Left lung (tissue), 10 donors: ENCODE results near the gene LEMD1. TPM values are rescaled to one million over a fixed set of nuclear protein-coding genes. Genes with fewer than 3 reads are reported as not detected.

Experiments
- ATAC-seq: fragments of 200-7000 bp; cut with Tn5 transposase; one replicate; pipeline ENCODE4 v1.9.1; 2020; ENCODE audit warnings: moderate library complexity
- DNase-seq, 4 donors: peaks; one replicate each; pipeline ENCODE4 v3.0.0-alpha.2; 2013 to 2020
- H3K27ac ChIP-seq, 2 donors: fragments of 200-600 bp; sonication (generic) in 1 of 2; one replicate each; pipeline versions ENCODE4 v1.5.0 to v1.8.0; 2020 to 2021
- H3K27me3 ChIP-seq, 2 donors: fragments of 200-600 bp; sonication (generic) in 1 of 2; one replicate each; pipeline versions ENCODE4 v1.5.0 to v1.8.0; 2020 to 2021
- H3K36me3 ChIP-seq, 2 donors: fragments of 200-600 bp; sonication (generic) in 1 of 2; one replicate each; pipeline versions ENCODE4 v1.5.0 to v1.8.0; 2020 to 2021
- H3K4me1 ChIP-seq, 2 donors: fragments of 200-600 bp; one replicate each; pipeline ENCODE4 v1.8.0; 2021
- H3K4me3 ChIP-seq, 2 donors: fragments of 200-600 bp; sonication (generic) in 1 of 2; one replicate each; pipeline versions ENCODE4 v1.5.0 to v1.8.0; 2020 to 2021; ENCODE audit warnings: mild to moderate bottlenecking in 1 of 2
- H3K9me3 ChIP-seq, 2 donors: fragments of 200-600 bp; sonication (generic) in 1 of 2; one replicate each; pipeline versions ENCODE4 v1.5.0 to v1.8.0; 2020 to 2021
- intact Hi-C, 2 donors: fragments of 100-400 bp; cut with DNase I; formaldehyde crosslinking; loops; one replicate each; pipeline versions ENCODE4 v1.11.2 to v1.14.2; 2022
- polyA plus RNA-seq, 6 donors: library from polyadenylated mRNA; unstranded; fragments of 120-200 nt; gene quantifications; one replicate each; pipeline ENCODE4 v1.2.1, GENCODE V29; 2013; ENCODE audit not compliant: insufficient read length in 6 of 6
- total RNA-seq, 2 donors: library from RNA; stranded (reverse); fragmentation: NEBNext Ultra II Directional; extraction: Animal tissue kit (Norgen Biotek cat#: 25700); gene quantifications; one replicate each; pipeline ENCODE4 v1.2.1, GENCODE V29; 2021
- TF ChIP-seq, protein P1 (sequence below), 2 donors: fragments of 200-600 bp; sonication (generic) in 1 of 2; IDR thresholded peaks; one replicate each; pipeline versions ENCODE4 v1.5.0 to v1.8.0; 2021; ENCODE audit warnings: antibody characterized with exemption in 2 of 2
- donor health status: DM: no; HTN: yes; CAD: no.
- donor health status: DM: no; HTN: no; CAD: no.

Gene LEMD1
- total and polyA plus RNA-seq, 8 donors: 2.1 to 4.4 (median 3.5) TPM

DNA sequence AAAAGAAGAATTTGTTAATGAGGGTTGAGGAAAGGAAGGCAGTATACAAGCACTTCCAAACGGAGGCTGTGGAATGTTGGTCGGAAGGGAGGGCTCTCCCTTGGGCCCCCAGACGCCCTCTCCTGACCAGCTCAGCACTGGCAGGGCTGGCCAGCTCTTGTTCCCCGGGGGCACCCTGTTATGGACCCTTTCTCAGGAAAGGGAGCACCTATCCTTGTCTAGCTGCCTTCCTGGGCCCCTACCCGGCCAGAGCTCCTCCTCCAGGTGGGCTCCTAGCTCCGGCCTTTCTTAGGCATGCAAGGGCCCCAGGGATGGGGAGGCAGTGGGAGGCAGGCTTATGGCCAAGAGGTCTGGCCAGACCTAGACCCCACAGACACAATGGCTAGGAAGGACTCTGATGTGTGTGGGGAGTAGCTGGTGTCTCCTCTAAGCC is 33.1 kb upstream of the LEMD1 start:
- no peak for DNase-seq
- H3K4me3 ChIP-seq: no peak overlapping the region
- no peaks in the 10 kb centered on the region for H3K36me3 ChIP-seq
- TF ChIP-seq, protein P1, sequence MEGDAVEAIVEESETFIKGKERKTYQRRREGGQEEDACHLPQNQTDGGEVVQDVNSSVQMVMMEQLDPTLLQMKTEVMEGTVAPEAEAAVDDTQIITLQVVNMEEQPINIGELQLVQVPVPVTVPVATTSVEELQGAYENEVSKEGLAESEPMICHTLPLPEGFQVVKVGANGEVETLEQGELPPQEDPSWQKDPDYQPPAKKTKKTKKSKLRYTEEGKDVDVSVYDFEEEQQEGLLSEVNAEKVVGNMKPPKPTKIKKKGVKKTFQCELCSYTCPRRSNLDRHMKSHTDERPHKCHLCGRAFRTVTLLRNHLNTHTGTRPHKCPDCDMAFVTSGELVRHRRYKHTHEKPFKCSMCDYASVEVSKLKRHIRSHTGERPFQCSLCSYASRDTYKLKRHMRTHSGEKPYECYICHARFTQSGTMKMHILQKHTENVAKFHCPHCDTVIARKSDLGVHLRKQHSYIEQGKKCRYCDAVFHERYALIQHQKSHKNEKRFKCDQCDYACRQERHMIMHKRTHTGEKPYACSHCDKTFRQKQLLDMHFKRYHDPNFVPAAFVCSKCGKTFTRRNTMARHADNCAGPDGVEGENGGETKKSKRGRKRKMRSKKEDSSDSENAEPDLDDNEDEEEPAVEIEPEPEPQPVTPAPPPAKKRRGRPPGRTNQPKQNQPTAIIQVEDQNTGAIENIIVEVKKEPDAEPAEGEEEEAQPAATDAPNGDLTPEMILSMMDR (IDR thresholded peaks at IDR 0.05): no peak
- peaks cover 13 to 21% of the 10 kb centered on the region in 2 donors for H3K4me1 ChIP-seq
- H3K27me3 ChIP-seq: peaks cover 53 to 99% of the 10 kb centered on the region in 2 donors
- intact Hi-C loops: no loop called here
- no peaks in the 10 kb centered on the region for H3K9me3 ChIP-seq
- no peak for ATAC-seq
- H3K27ac ChIP-seq: no peak overlapping the region

DNA sequence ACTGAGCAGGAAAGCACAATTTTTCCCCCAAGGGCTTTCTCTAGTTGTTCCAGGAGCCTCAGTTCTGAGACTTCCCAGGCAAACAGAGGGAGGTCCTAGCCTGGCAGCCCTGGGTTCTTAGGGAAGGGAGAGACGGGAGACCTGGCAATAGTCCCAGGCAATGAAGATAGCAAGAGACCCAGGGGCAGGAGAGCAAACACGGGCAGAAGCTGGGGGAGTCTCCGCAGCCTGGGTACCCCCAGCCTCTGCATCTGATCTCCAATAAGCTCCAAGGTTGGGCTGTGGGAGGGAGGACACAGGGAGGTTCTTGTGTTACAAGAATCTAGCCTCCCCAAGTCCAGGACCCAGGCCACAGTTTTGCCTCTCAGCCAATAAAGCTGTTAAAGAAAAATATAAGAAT is 31.6 kb upstream of the LEMD1 start:
- TF ChIP-seq, protein P1 (IDR thresholded peaks at IDR 0.05): no peak
- H3K27me3 ChIP-seq: peaks cover 48 to 93% of the 10 kb centered on the region in 2 donors
- H3K4me3 ChIP-seq: no peak overlapping the region
- intact Hi-C loops: no loop called here
- H3K36me3 ChIP-seq: no peaks in the 10 kb centered on the region
- H3K4me1 ChIP-seq: peaks cover 13 to 21% of the 10 kb centered on the region in 2 donors
- no peak for DNase-seq
- H3K27ac ChIP-seq: no peak overlapping the region
- H3K9me3 ChIP-seq: no peaks in the 10 kb centered on the region
- no peak for ATAC-seq

DNA sequence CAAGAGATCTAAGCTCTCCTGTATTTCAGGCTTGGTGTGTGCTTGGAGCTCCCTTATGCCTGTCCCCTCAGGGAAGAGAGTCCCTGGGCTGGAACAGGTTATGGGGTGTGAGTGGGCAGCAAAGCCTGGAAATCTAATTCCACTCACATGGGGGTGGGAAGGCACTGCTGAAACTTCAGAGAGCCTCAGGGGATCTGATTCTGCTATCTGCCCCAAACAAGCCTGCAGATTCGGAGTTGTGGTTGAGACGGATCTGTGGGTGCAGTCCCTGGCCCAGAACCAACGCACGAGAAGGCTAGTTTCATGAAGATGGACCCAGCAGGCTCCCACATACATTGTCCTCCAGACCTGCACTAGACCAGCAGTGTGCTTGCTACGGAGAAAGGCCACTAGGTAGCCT is 31.1 kb upstream of the LEMD1 start:
- no peak overlapping the region for H3K27ac ChIP-seq
- TF ChIP-seq, protein P1 (IDR thresholded peaks at IDR 0.05): no peak
- H3K9me3 ChIP-seq: no peaks in the 10 kb centered on the region
- ATAC-seq (no peak), DNase-seq (no peak)
- intact Hi-C loops: no loop called here
- peaks cover 43 to 87% of the 10 kb centered on the region in 2 donors for H3K27me3 ChIP-seq
- H3K4me3 ChIP-seq: no peak overlapping the region
- H3K36me3 ChIP-seq: no peaks in the 10 kb centered on the region
- peaks cover 13 to 24% of the 10 kb centered on the region in 2 donors for H3K4me1 ChIP-seq

DNA sequence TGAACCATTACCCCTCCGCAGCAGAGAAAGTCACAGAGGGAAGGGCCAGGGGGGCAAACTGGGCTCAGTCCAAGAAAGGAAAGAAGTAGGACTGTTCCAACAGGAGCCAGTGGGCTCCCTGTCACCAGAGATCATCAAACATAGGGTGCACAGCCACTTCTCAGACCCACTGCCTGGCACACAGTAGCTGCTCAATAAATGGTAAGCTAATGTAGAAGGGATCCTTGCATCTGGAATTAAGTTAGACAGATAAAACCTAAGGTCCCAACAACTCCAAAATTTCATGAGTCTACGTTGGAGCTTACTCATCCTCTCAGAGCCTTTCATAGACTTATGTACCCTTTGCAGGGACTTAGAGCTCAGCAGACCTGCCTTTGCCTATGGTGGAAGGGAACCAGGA is 30.5 kb upstream of the LEMD1 start:
- H3K4me1 ChIP-seq: peaks cover 13 to 28% of the 10 kb centered on the region in 2 donors
- TF ChIP-seq, protein P1 (IDR thresholded peaks at IDR 0.05): no peak
- H3K27ac ChIP-seq: no peak overlapping the region
- no peaks in the 10 kb centered on the region for H3K9me3 ChIP-seq
- H3K27me3 ChIP-seq: peaks cover 37 to 82% of the 10 kb centered on the region in 2 donors
- DNase-seq: no peak
- no peak overlapping the region for H3K4me3 ChIP-seq
- intact Hi-C loops: no loop called here
- ATAC-seq: no peak
- no peaks in the 10 kb centered on the region for H3K36me3 ChIP-seq

DNA sequence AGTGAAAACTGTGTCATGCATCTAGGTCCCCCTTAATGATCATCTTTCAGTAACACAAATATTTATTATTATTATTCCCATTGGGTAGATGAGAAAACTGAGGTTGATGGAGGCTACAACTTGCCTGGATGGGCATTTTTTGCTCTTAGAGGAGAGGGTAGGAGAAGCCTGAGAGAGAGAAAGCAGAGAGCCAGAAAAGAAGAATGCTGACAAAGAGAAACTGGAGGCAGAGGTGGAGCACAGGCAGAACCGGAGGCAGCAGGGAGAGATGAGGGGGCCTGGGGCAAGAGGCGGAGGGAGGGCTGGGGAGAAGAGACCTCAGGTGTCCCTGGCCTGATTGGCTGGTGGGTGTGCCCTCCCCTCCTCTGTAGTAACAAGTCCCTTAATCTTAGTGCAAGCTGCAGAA is 29.9 kb upstream of the LEMD1 start:
- Histone ChIP-seq H3K27me3 (peaks cover 31 to 76% of the 10 kb centered on the region in 2 donors), H3K4me1 (peaks cover 9 to 28% of the 10 kb centered on the region in 2 donors), H3K36me3 (no peaks in the 10 kb centered on the region), H3K27ac (no peak overlapping the region), H3K4me3 (no peak overlapping the region), H3K9me3 (no peaks in the 10 kb centered on the region)
- ATAC-seq: no peak
- TF ChIP-seq, protein P1 (IDR thresholded peaks at IDR 0.05): no peak
- intact Hi-C loops: no loop called here
- DNase-seq: no peak
